Stimulated activated CD4-positive, alpha-beta T cell treated with anti-CD3 and anti-CD28 coated beads, Interleukin-1b, Interleukin-23, amount 100 ng/mL, for 24 hours (primary cell): ENCODE results near the gene NOL9.
A peak's percentile ranks its signal among the peaks of the same experiment; 100 is the strongest.
"Not testable (repeated sequence)": the region's sequence is repeated elsewhere in the genome, so short reads cannot be mapped to it uniquely, and the experiment has no call there.

ENCODE experiments used
- DNase-seq, 4 experiments: peaks; one replicate each; pipeline ENCODE4 v3.0.0-alpha.2; 2020; ENCODE audit warnings: low read depth in 4 of 4, low spot score in 1 of 4

NOL9 gene

DNA sequence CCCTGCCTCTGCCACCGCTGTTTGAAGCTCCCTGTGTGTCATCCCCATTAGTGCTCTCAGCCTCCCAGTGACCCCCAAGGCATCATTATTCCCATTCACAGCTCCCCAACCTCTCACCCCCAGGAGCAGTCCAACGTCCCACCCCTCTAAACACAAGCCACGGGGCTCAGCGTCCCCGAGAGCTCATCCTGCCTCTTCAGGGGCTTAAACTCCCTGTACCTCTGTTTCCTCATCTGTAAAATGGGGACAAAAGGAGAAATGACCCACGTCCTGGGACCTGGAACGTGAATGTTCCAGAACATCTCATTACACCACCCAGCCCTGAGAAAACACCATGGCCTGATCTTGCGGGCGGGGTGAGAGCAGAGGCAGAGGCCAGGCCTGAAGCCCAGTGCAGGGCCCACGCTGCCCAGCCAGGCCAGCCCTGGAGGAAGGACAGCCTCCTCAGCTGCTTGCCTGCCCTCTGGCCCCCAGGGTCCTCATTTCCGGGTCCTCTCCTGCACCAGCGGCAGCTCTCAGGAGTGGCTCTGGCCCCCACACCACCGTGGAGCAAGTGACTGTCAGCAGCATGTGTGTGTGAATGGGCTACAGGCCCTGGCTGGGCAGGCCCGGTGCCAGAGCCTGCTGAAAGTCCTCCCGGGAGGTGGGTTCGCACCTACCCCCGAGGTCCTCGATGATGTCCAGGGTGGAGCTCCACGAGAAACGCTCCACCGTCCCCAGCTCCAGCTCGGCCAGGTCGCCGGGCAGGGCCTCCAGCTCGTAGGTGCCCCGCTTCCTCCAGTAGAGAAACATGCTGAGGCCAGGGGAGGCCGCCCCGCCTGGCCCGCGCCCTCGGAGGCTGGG lies 48.7 kb downstream of the NOL9 start:
- no peak for DNase-seq

DNA sequence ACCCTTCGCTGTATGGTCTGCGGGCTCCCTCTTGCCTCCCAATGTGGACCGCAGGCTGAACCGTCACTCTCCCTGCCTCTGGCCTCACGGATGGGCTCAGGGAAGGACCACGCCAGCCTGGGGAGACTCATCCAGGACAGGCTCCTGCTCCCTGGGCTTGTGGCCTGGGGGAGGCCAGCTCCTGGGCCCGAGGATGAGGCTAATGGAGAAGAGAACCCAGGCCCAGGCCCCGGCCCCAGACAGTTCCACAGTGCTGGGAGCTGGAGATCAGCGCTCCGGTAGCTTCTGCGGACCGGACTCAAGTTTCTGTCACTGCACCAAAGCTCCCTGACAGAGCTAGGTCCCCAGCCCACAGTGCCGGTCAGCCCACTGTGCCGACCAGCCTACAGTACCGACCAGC lies 49.4 kb downstream of the NOL9 start:
- no peak for DNase-seq

DNA sequence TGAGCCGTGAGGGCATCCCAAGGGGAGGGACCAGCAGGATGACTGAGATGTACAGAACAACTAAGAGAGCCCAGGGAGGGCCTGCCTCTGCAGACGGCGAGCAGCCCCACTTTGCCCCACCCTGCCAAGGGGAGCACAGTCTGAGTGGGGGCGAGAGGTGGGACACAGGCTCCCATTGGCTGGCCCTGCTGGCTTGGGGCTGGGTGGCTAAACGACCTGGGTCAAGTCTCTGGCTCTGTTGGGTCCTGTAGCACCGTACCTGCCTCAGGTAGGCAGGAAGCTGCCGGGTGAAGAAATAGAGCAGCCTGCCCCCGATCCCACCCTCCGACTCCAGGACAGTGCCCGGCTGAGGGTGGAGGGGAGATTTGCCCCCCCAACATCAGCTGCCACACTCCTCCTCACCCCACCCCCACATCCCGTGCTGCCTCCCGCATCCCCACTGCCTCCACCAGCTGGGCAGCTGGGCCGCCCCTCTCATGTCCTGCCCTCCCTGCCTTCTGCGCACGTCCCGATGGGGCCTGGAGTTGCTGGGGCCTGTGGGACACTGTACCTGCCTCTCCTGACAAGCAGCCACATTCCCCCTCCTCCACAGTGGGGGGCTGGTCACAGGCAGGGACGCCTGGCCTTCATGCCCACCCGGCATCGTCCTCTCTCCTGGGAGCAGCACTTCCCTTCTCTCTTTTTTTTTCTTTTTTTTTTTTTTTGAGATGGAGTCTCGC lies 50.3 kb downstream of the NOL9 start:
- no peak for DNase-seq

DNA sequence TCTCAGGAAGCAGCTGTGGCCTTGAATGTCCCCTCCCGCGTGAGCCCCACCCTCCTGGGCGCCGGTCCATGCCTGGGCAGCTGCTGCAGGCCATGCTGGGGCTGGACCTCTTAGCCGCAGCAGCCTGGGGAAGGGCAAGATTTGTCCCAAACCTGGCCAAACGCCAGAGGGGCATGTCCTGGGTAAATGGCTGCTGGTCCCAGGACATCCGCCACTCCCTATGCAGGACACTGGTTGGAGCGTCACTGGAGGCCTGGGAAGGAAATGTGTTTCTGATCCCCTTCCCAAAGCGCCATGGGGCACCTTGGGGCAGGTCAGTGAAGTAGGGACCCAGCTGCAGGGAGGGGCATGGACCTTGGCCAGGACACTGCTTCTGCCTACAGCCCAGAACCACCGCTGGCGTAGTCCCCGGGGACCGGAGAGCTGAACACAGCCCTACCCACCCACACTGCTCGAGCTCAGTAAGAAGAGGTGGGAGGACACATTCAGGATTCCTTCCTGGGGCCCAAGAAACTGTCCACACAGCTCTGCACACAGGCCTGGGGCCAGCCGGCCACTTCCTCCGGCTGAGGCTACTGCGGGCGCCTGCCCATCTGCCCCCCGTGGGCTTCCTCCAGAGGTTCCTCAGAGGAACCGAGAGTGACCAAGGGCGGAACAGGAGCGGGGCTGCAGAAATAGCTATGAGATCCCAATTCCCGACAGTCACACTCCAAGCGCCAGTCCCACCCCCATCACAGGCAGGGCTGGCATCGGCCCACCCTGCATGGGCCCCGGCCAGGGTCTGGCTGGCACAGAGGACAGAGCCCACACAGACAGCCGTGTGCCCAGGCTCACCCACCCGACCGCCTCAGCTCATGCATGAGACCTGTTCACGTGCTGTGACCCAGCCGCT lies 52.1 kb downstream of the NOL9 start:
- no peak for DNase-seq

DNA sequence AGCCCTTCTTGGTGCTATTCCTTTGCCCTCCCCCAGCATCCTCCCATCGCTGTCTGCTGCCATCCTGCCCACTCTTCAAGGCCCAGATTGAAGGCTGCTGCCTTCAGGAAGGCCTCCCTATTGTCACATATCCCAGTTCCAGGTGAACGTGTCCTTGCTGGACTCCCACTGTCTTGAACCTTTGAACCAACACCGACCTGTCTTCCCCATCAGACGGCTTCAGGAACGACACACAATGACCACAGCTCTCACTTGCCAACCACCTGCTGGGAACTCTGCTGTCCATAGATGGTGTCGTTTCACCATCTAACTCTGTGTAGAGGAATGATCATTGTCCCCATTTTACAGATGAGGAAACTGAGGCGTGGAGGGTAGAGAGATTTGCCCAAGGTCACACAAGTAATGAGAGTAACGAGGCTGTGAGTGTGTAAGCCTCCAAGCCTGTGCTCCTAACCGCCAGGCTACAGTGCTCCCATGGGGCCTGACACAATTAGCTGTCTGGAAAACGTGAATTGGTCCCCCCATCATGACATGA lies 53.0 kb downstream of the NOL9 start:
- no peak for DNase-seq

DNA sequence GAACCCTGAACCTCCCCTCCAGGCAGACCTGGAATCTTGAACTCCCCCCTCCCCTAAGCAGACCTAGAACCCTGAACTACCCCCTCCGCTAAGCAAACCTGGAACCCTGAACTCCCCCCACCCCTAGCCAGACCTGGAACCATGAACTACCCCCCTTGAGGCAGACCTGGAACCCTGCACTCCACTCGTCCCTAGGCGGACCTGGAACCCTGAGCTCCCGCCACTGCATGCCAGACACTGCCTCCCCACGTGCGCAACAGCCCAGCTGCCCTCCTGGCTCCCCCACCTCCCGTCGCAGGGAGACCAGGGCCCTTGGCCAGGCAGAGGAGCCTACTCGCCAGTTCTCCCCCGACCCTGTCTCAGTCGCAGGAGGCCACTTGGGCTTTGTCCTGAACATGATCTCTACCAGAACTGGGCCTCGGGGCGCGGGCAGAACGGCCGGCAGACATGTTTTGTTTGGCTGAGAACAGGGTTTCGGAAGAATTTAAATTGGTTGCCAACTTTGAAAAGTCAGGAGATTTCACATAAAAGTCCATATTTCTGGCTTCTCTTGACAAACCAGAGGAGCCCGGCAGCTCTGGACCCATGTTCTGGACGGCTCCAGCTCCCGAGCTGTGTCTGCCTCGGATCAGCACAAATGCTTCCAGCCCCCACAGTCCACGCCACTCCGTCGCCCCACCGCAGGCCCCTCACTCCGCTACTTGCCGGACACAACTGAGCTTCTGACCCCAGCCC lies 53.6 kb downstream of the NOL9 start:
- DNase-seq = no peak

DNA sequence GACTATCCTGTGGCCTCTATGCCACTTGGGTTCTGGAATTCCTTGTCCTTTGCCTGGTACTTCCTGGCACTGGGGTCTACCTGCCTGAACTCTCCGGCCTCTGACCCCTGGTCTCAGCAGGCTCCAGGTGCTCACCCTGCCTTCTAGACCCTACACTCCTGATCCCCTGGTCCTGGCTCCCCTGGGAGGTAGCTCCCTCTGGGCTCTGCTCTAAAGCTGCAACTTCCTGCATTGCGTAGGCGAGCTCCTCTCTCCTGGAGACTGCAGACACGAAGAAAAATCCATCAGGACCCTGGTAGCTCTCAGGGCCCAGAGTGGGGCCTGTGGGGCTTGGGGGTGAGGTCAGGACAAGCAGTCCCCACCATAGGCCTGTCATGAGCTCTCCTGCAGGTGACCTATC lies 55.0 kb downstream of the NOL9 start:
- no peak for DNase-seq

DNA sequence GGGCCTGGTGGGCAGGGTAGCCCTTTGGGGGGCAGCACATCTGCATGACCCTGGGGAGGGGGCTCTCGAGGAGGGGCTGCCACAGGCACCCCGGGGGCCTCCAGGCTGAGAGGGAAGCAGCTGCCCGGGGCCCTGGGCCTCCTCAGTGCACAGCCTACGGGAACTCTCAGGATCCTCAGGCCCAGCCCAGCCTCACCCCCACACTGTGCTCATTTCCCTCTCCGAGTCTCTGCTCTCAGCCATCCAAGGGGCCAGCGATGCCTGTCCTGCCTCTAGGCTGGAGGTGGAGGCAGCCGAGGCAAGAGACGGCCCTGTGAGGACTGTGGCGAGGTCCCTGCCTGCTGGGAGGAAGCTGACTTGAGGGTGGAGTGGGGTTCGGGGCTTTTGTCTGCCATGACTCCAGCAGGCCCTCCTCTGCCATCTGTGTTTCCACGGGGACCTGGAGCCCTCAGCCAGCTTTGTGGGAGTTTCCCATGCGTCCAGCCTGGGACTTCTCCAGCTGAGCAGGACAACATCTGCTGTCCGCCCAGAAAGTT lies 55.7 kb downstream of the NOL9 start:
- DNase-seq = no peak

DNA sequence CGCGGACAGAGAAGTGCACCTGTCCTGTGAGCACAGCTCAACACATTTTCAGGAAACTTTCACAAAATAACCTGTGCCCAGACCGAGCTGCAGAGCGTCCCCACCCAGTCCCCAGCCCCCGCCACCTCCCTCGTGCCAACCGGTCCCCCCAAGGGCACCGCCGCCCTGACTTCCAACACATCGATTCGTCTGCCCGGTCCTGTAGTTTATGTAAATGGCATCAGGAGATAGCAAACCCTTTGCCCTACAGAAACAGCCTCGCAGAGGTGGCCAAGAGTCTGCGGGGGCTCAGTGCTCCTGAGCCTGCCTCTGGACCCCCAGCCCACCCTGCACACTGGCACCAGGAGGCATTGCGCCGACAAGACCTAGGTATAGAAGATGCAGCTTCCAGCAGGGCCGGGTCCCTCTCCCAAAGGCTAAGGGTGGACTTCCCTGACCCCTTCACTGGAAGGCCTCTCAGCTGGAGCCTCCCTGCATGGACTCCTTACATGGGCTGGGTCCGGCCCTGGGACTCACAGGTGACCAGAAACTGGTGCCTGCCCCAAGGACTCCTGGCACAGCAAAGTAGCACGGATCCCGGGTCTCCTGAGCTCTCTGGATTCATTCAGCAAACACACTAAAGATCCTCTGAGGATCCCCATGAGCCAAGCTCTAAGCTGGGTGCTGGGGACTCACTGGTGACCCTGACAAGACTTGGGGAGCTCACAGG lies 56.3 kb downstream of the NOL9 start:
- no peak for DNase-seq

DNA sequence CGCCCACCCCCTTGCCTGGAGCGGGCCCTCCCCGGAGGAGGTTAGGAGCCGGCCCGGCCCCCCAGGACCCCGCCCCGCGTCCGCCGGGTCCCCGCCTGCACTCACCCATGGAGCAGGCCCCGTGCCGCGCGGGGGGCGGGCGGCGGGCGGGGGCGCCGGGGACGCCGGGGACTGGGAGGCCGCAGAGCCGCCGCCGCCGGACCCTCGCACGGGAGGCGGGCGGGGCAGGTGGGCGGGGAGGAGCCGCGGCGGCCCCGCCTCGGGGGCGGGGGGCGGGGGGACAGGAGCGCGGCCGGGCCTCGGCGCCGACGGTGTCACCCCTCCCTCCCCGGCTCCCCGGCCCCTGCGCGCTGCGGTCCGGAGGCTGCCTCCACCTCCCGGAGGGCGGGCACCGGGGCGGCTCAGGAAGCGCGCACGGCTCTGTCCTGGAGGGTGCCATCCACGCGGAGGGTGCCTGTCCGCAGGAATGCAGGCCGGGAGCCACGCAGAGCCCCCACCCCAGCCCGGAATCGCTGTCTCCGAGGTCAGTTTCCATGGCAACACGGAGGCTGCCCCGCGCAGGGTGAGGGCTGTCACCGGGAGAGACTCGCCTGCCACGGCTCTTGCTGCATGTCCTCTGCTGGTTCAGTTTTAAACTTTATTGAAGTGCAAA lies 57.0 kb downstream of the NOL9 start:
- peak in 2 of 4 experiments; percentile 31 to 38 for DNase-seq

DNA sequence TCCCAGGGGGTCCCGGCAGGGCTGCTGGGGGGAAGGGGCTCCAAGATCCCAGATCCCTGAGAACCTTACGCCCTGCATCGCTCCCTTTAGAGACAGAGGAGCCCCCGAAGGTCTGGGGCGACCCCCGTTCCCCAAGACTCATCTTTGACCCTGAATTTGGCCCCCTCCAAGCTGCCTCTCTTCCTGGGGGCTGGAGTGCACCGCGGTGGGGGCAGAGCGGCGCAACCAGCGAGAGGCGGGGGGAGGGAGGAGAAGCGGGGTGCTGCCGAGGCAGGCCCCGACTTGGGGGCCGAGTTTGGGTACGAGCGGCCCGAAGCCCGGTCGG lies 57.5 kb downstream of the NOL9 start:
- DNase-seq = no peak

DNA sequence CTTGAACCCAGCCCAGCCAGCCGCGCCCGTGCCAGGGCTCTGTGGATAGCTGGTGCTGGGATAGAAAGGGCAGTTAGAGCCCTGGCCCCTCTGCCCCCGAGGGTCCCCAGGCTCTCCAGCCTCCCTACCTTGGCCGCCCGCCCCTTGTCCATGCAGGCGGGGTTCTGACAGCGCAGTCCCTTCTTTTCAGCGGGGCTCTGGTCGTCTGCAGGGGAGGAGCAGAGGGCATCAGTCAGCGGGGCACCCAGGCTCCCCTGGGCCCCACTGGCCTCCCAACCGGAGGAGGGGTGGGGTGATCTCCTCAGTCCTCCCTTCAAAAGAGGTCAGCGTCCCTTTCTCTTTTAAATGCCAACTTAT lies 58.0 kb downstream of the NOL9 start:
- no peak for DNase-seq

DNA sequence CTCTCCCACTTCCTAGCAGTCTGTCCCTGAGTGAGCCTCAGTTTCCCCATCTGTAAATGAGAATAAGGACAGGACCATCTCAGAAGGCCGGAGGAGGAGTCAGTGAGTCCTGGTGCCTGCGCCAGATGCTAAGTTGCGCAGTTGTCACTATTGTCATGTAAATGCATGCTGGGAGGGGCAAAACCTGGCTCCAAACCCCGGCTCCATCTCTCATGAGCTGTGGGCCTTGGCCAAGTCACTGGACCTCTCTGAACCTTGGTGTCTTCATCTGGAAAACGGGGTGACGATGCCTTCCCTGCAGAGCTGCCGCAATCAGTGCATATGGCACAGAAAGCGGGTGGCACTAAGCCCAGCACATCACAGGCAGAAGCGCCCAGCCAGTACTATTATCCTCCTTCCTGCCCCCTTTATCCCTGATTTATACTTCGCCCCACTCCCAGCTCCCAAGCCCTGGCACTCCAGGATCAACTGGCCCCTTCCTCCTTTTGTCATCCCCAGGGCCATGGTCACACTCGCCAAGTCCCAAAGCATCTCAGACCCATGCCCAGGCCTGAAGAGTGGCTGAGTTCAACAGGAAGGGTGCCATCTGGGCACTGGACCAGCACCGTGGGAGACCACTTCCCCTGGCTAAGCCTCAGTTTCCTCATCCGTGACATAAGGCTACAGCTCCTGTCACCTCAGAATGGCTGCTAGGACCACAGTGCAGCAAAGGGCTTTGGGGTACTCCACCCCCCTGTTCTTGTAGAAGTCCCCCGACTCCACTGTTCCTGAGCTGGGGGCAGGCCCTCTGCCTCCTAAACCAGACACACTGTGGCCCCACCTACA lies 58.6 kb downstream of the NOL9 start:
- DNase-seq = no peak

DNA sequence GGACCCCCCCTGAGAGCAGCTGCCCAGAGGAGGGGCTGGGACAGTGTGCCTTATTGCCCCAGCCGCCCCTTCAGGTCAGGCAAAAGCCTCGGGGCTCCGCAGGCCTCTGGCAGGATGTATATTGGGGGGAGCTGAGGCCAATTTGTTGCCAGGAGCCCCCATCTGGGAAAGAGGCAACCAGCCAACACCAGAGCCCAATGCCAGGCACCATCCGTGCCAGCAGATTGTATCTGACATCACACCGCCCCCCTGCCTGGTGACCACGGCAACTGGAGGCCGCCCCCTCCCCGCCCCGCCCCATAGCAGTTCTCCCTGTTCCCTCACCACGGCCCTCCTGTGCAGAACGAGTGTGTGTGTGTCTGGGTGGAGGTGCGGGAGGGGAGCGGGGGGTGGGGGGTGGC lies 59.3 kb downstream of the NOL9 start:
- DNase-seq = no peak

DNA sequence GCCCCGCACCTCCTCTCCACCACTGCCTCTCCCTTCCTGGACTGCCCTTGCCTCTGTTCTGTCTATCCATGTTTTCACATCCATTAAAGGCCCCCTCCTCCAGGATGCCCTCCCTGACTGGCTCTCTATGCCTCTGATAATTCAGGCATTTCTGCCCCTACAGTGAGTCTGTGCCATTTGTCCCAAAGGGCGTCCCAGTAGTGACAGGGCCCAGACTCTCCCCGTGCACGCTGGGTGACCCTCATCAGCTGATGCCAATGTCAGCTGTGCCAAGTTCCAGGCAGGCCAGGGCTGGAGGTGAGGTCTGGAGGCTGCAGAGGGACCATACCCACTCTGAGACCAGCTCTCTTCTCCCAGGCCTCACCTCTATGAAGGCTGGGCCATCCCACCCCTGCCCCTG lies 59.7 kb downstream of the NOL9 start:
- no peak for DNase-seq

DNA sequence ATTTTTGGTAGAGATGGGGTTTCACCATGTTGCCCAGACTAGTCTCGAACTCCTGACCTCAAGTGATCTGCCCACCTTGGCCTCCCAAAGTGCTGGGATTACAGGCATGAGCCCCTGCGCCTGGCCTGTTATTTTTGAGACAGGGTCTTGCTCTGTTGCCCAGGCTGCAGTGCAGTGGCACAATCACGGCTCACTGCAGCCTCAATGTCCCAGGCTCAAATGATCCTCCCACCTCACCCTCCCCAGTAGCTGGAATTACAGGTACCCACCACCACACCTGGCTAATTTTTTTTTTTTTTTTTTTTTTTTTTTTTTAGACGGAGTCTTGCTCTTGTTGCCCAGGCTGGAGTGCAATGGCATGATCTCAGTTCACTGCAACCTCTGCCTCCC lies 60.5 kb downstream of the NOL9 start:
- not testable (repeated sequence) for DNase-seq

DNA sequence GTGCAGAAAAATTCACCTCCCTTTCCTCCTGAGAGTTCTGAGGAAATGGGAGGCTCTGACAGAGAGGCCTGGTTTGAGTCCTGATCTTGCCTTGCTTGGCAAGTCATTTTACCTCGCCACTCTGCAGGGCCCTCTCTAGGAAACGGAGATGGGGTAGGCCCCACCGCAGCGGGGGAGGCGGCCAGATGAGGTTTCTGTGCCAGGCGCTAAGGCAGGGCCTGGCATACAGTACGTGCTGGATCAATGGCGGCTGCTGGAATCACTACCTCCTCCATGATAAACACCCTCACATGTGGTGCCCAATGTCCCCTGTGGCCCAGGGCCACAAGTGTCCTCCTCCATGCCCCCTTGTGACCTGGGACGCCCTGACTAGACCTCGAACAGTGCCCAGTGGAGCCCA lies 62.3 kb downstream of the NOL9 start:
- DNase-seq = no peak

DNA sequence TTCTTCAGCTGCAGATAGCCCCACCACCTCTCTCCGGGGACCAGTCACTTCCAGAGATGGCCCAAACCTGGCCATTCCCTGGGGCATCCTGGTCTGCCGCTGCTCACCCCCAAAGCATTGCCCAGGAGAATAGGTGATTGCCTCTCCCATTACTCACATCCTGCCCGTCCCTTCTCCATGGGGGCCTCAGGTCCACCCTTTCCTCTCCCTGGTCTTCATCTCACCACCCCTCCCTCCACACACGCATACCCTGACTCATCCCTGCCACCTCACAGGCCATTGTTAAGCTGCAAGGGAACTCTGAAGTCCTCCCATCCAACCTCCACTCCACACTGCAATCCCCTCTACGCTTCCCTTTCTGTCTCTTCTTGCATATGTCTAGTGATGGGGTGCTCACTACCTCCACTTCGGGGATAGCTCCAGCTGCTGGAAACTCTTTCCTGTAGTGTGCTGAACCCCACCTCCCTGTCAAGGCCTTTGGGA lies 62.8 kb downstream of the NOL9 start, which contains the start of gene PLEKHG5:
PLEKHG5 (minus strand) TSS at position 188 of the 483 bp plus-strand sequence. CDS start 14,096 bp downstream, outside the sequence.
- no peak for DNase-seq
